Neural cell (in vitro differentiated cells): ENCODE data around the gene MRPL37.

Experiments used
- EZH2 ChIP-seq: fragments of 200-600, 300-800 bp; shearing (Covaris generic), sonication (generic); IDR thresholded peaks from 2 replicates; pipeline ENCODE4 v1.6.1; 2014; ENCODE audit warnings: antibody characterized with exemption, low read length, borderline replicate concordance, mild to moderate bottlenecking; ENCODE audit not compliant: insufficient read depth, poor library complexity, severe bottlenecking
- TAF1 ChIP-seq: IDR thresholded peaks from 2 replicates; pipeline ENCODE4 v1.6.1; 2012; ENCODE audit warnings: low read depth
- TF ChIP-seq, protein P1 (sequence below): IDR thresholded peaks from 2 replicates; pipeline ENCODE4 v1.6.1; 2012; ENCODE audit warnings: borderline replicate concordance

DNA sequence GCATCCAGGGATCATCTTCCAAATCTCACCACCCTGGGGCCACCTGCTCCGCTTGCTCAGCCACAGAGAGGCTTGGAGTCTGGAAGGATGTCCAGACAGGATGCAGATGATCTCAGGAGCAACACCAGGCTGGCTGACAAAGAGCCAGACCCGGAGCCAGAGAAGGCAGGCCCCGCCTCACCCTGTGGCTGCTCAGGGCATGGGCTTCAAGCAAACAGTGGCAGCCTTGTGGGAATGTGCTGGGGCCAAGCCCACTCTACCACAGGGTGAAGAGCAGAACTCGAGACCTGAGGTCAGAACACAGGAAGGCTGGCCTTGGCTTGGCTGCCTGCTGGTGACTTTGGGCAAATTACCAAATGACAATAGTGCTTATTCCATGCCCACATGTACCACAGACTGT is 45.5 kb downstream of the MRPL37 start:
- TF ChIP-seq, protein P1, sequence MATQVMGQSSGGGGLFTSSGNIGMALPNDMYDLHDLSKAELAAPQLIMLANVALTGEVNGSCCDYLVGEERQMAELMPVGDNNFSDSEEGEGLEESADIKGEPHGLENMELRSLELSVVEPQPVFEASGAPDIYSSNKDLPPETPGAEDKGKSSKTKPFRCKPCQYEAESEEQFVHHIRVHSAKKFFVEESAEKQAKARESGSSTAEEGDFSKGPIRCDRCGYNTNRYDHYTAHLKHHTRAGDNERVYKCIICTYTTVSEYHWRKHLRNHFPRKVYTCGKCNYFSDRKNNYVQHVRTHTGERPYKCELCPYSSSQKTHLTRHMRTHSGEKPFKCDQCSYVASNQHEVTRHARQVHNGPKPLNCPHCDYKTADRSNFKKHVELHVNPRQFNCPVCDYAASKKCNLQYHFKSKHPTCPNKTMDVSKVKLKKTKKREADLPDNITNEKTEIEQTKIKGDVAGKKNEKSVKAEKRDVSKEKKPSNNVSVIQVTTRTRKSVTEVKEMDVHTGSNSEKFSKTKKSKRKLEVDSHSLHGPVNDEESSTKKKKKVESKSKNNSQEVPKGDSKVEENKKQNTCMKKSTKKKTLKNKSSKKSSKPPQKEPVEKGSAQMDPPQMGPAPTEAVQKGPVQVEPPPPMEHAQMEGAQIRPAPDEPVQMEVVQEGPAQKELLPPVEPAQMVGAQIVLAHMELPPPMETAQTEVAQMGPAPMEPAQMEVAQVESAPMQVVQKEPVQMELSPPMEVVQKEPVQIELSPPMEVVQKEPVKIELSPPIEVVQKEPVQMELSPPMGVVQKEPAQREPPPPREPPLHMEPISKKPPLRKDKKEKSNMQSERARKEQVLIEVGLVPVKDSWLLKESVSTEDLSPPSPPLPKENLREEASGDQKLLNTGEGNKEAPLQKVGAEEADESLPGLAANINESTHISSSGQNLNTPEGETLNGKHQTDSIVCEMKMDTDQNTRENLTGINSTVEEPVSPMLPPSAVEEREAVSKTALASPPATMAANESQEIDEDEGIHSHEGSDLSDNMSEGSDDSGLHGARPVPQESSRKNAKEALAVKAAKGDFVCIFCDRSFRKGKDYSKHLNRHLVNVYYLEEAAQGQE: no peak
- TF ChIP-seq EZH2 (no peak), TAF1 (no peak)
